Tongue (tissue), 2 donors: ENCODE results near the gene ZNF484. TPM values are rescaled to one million over a fixed set of nuclear protein-coding genes. Genes with fewer than 3 reads are reported as not detected.
"Not testable (repeated sequence)": the region's sequence is repeated elsewhere in the genome, so short reads cannot be mapped to it uniquely, and the experiment has no call there.

Experiments used
- DNase-seq: peaks from one replicate; pipeline ENCODE4 v3.0.0-alpha.2; 2015
- total RNA-seq: library from RNA; depleted of rRNA; stranded (reverse); fragments of >200 nt; gene quantifications from one replicate; pipeline ENCODE4 v1.2.3, GENCODE V29; 2014

ZNF484 gene
- 22.6 TPM for total RNA-seq

- peak; percentile 99 for DNase-seq
Observed at GRCh38 chr9:92877531-92878430, at the start of gene ZNF484. ZNF484 (minus strand) TSS chr9:92878038; CDS start chr9:92875029, 3,009 bp downstream.

GRCh38 chr9:92920437-92920836, 42.6 kb upstream of the ZNF484 start:
- no peak for DNase-seq

GRCh38 chr9:92917176-92917800, 39.5 kb upstream of the ZNF484 start:
- DNase-seq, result no peak

GRCh38 chr9:92911511-92912475, 34.0 kb upstream of the ZNF484 start:
- peak; percentile 77 for DNase-seq

- DNase-seq, result not testable (repeated sequence)
Observed at GRCh38 chr9:92905137-92905536, 27.3 kb upstream of the ZNF484 start.

- DNase-seq, result no peak
Observed at GRCh38 chr9:92897323-92897722, 19.5 kb upstream of the ZNF484 start.

GRCh38 chr9:92895812-92896436, 18.1 kb upstream of the ZNF484 start:
- DNase-seq, result no peak

GRCh38 chr9:92894711-92895362, 17.0 kb upstream of the ZNF484 start:
- DNase-seq, result no peak

GRCh38 chr9:92893916-92894610, 16.2 kb upstream of the ZNF484 start:
- DNase-seq, result not testable (repeated sequence)

- not testable (repeated sequence) for DNase-seq
Observed at GRCh38 chr9:92892276-92892675, 14.4 kb upstream of the ZNF484 start.

GRCh38 chr9:92890761-92891160, 12.9 kb upstream of the ZNF484 start:
- DNase-seq, result no peak

- no peak for DNase-seq
Observed at GRCh38 chr9:92887880-92888338, 10.1 kb upstream of the ZNF484 start.

- not testable (repeated sequence) for DNase-seq
Observed at GRCh38 chr9:92886846-92887610, 9.2 kb upstream of the ZNF484 start.

GRCh38 chr9:92883666-92884405, 6.0 kb upstream of the ZNF484 start:
- peak; percentile 60 for DNase-seq

GRCh38 chr9:92882276-92882675, 4.4 kb upstream of the ZNF484 start:
- no peak for DNase-seq

- DNase-seq, result no peak
Observed at GRCh38 chr9:92875373-92875772, 2.5 kb downstream of the ZNF484 start.

- DNase-seq, result no peak
Observed at GRCh38 chr9:92870289-92870688, 7.5 kb downstream of the ZNF484 start.

GRCh38 chr9:92866600-92866999, 11.2 kb downstream of the ZNF484 start:
- not testable (repeated sequence) for DNase-seq

- DNase-seq, result no peak
Observed at GRCh38 chr9:92864152-92864551, 13.7 kb downstream of the ZNF484 start.
